DOHH2 (cell line): Measurements from ENCODE around the gene STAT5A.

Experiments
- H3F3A ChIP-seq: fragments of 200-600 bp; sonication (generic), shearing (Covaris generic); 2 replicates; pipeline ENCODE4 v1.6.0; 2016; ENCODE audit warnings: antibody characterized with exemption, mild to moderate bottlenecking; ENCODE audit not compliant: control insufficient read depth, insufficient read depth
- H3K27ac ChIP-seq: fragments of 200-600 bp; sonication (generic); 2 replicates; pipeline ENCODE4 v1.5.1; 2014; ENCODE audit warnings: low read depth, mild to moderate bottlenecking, low read length, moderate library complexity
- H3K27me3 ChIP-seq: fragments of 200-600 bp; sonication (generic); 2 replicates; pipeline ENCODE4 v1.6.1; 2014; ENCODE audit warnings: mild to moderate bottlenecking, low read length, mixed read lengths; ENCODE audit not compliant: control insufficient read depth
- H3K36me3 ChIP-seq: fragments of 200-600 bp; sonication (generic); 2 replicates; pipeline ENCODE4 v1.6.1; 2014; ENCODE audit warnings: mild to moderate bottlenecking, low read length, moderate library complexity, mixed read lengths; ENCODE audit not compliant: control insufficient read depth
- H3K4me1 ChIP-seq: fragments of 200-600 bp; sonication (generic); 2 replicates; pipeline ENCODE4 v1.6.1; 2014; ENCODE audit warnings: mild to moderate bottlenecking, low read length, mixed read lengths; ENCODE audit not compliant: control insufficient read depth
- H3K4me2 ChIP-seq: fragments of 200-600 bp; sonication (generic); 2 replicates; pipeline ENCODE4 v1.6.0; 2014; ENCODE audit warnings: mild to moderate bottlenecking, low read length, moderate library complexity
- H3K4me3 ChIP-seq: fragments of 200-600 bp; sonication (generic); 2 replicates; pipeline ENCODE4 v1.5.1; 2014; ENCODE audit warnings: mild to moderate bottlenecking, low read length, mixed read lengths
- H3K79me2 ChIP-seq: fragments of 200-600 bp; sonication (generic); 2 replicates; pipeline ENCODE4 v1.6.1; 2014; ENCODE audit warnings: mild to moderate bottlenecking, low read length, mixed read lengths; ENCODE audit not compliant: control insufficient read depth
- H3K9me2 ChIP-seq: fragments of 200-600 bp; sonication (generic); replicated peaks from 2 replicates; pipeline ENCODE4 v1.6.1; 2014; ENCODE audit warnings: mild to moderate bottlenecking, low read length, mixed read lengths; ENCODE audit not compliant: control insufficient read depth
- H3K9me3 ChIP-seq: fragments of 200-600 bp; sonication (generic); 2 replicates; pipeline ENCODE4 v1.6.1; 2014; ENCODE audit warnings: antibody characterized with exemption, low read length, mixed read lengths; ENCODE audit not compliant: control insufficient read depth, insufficient read depth
- H4K20me1 ChIP-seq: fragments of 200-600 bp; sonication (generic); 2 replicates; pipeline ENCODE4 v1.6.0; 2014; ENCODE audit warnings: low read depth, mild to moderate bottlenecking, antibody characterized with exemption, low read length, moderate library complexity; ENCODE audit not compliant: control insufficient read depth, insufficient read depth
- CTCF ChIP-seq: fragments of 200-600 bp; sonication (generic); IDR thresholded peaks from one replicate; pipeline ENCODE4 v1.5.1; 2014; ENCODE audit warnings: antibody characterized with exemption, mild to moderate bottlenecking, low read depth, low read length; ENCODE audit not compliant: poor library complexity, severe bottlenecking
- EZH2phosphoT487 ChIP-seq: fragments of 200-600 bp; sonication (generic); IDR thresholded peaks from 2 replicates; pipeline ENCODE4 v1.6.1; 2017; ENCODE audit warnings: borderline replicate concordance, mild to moderate bottlenecking, antibody characterized with exemption, low read length, moderate library complexity, mixed read lengths

STAT5A gene

DNA sequence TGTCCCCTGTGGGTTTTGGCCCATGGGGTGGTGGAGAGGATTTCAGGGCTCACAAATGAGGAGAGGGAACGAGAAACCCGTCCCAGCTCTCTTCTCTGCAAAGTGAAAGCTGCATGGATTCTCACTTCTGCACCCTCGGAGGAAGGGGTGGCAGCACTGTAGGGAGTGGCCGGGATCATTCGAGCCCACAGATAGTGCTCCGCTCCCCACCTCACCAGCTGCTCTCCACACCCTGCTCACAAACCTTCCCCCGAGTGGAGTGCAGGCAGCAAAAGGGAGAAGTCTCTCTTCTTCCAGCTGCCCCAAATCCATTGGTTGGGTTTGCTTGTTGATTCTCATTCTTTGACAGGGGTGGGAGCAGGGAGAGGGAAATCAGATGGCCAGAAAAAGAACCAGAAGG lies 20.1 kb downstream of the STAT5A start:
- Histone ChIP-seq H3K27me3 (no peaks in the 10 kb centered on the region), H3F3A (no peaks in the 10 kb centered on the region), H3K79me2 (no peaks in the 10 kb centered on the region), H3K4me3 (no peak overlapping the region), H3K27ac (no peak overlapping the region), H3K9me2 (no peaks in the 10 kb centered on the region), H3K9me3 (no peaks in the 10 kb centered on the region), H3K36me3 (no peaks in the 10 kb centered on the region), H3K4me1 (peaks cover 21% of the 10 kb centered on the region), H3K4me2 (no peak overlapping the region), H4K20me1 (no peaks in the 10 kb centered on the region)
- TF ChIP-seq CTCF, result no peak
- TF ChIP-seq EZH2phosphoT487, result no peak

DNA sequence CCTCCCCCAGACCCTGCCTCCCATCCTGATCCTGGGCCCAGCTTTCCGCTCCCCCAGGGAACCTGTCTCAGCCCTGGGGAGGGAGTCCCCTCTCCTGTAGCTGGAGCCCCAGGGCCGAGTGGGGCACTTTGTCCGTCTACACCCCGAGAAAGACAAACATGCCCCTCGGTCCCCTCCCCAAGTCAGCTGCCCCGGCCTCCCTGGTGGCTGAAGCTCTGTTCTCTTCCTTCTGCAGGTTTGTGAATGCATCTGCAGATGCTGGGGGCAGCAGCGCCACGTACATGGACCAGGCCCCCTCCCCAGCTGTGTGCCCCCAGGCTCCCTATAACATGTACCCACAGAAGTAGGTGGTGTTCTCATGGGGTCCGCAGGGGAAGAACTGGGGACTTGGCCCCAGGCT lies 20.8 kb downstream of the STAT5A start:
- H3K79me2 ChIP-seq, result no peaks in the 10 kb centered on the region
- TF ChIP-seq CTCF (no peak), EZH2phosphoT487 (no peak)
- H3K27ac ChIP-seq, result no peak overlapping the region
- peaks cover 28% of the 10 kb centered on the region for H3K4me1 ChIP-seq
- H4K20me1 ChIP-seq, result no peaks in the 10 kb centered on the region
- H3K9me3 ChIP-seq, result no peaks in the 10 kb centered on the region
- H3K36me3 ChIP-seq, result no peaks in the 10 kb centered on the region
- no peaks in the 10 kb centered on the region for H3K9me2 ChIP-seq
- H3F3A ChIP-seq, result no peaks in the 10 kb centered on the region
- no peak overlapping the region for H3K4me3 ChIP-seq
- H3K27me3 ChIP-seq, result no peaks in the 10 kb centered on the region
- H3K4me2 ChIP-seq, result no peak overlapping the region

DNA sequence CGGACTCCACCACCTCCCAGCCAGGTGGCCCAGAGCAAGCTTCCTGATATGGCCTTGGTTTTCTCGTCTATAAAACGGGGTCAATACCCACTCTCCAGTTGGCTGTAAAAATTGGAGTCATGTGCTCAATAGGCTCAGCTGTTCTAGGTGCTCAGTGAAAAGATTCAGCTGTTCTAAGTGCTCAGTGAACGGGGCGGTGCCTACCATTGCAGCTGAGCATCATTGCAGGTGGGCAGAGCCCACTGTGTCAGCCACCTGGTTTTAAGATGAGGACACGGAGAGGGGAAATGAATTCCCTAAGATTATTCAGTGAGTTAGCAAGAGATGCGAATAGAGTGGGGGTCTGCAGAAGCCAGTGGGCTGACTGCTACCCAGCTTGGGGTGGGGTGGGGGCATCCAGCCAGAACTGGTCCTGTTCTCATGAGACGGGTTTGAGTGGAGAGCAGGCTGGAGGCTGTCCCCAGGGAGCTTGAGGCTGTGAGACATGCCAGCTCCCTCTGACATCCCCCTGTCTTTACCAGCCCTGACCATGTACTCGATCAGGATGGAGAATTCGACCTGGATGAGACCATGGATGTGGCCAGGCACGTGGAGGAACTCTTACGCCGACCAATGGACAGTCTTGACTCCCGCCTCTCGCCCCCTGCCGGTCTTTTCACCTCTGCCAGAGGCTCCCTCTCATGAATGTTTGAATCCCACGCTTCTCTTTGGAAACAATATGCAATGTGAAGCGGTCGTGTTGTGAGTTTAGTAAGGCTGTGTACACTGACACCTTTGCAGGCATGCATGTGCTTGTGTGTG lies 21.9 kb downstream of the STAT5A start:
- H3K27me3 ChIP-seq, result no peaks in the 10 kb centered on the region
- H3K79me2 ChIP-seq, result no peaks in the 10 kb centered on the region
- H3F3A ChIP-seq, result peaks cover 5% of the 10 kb centered on the region
- peaks cover 38% of the 10 kb centered on the region for H3K4me1 ChIP-seq
- H3K27ac ChIP-seq, result no peak overlapping the region
- no peak overlapping the region for H3K4me2 ChIP-seq
- H3K9me2 ChIP-seq, result no peaks in the 10 kb centered on the region
- H4K20me1 ChIP-seq, result no peaks in the 10 kb centered on the region
- H3K36me3 ChIP-seq, result no peaks in the 10 kb centered on the region
- TF ChIP-seq CTCF (no peak), EZH2phosphoT487 (no peak)
- H3K4me3 ChIP-seq, result no peak overlapping the region
- no peaks in the 10 kb centered on the region for H3K9me3 ChIP-seq
